NCI-H2081 (cell line): Measurements from ENCODE around the gene IDE.
A peak's percentile ranks its signal among the peaks of the same experiment; 100 is the strongest.
"Not testable (repeated sequence)": the region's sequence is repeated elsewhere in the genome, so short reads cannot be mapped to it uniquely, and the experiment has no call there.

Experiments
- DNase-seq, 2 experiments: peaks; one replicate each; lab custom pipeline; 2025; lab: John Stamatoyannopoulos, UW

Gene IDE

DNA sequence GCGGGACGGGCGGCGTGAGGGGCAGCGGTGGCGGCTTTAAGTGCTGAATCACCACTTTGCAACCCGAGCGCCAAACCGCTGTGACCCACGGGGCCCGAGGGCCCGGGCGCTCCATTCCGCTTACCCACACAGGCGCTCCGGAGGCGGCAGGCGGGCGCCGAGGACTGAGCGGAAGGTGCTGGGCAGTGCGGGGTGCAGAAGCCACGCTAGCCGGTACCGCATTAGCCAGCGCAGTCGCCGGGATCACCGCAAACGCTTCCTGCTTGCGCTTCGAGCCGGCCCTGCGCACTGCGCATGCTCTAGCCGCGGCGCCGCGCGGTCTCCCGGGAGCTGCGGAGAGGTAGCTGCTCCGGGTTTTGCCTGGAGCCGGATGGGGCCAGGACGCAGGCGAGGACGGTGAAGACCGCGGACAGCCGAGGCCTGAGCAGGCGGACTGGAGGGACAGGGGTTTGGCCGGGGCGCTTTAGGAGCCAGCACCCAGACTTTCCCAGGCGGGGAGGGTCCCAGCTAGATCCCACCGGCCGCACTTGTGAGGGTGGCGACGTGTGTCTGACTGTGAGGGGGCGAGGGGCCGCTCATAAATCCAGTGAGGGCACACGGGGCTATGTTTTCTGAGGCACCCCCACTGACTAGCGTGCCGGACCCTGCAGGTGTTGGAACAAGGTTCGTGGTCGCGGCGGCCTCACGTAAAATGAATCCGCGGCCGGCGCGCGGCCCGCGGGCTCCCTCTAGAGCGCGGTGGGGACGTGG lies at the start of gene IDE:
Gene IDE (minus strand): TSS at position 296 of the 750 bp plus-strand sequence. CDS start 74 bp downstream, at position 222.
- peak; percentile 72 to 78 for DNase-seq

DNA sequence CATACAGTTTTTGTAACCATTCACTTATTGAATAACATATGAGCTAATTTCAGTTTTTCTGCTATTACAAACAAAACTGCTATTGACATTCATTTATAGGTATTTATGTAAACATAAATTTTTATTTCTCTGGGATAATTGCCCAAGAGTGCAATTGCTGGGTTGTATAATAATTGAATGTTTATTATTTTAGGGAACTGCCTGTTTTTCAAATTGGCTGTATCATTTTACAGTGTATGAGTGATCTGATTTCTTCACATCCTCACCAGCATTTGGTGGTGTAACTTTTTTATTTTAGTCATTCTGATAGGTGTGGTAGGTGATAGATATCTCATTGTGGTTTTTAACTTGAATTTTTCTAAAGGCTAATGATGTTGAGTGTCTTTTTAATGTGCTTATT lies 45.5 kb upstream of the IDE start:
- DNase-seq, result no peak

DNA sequence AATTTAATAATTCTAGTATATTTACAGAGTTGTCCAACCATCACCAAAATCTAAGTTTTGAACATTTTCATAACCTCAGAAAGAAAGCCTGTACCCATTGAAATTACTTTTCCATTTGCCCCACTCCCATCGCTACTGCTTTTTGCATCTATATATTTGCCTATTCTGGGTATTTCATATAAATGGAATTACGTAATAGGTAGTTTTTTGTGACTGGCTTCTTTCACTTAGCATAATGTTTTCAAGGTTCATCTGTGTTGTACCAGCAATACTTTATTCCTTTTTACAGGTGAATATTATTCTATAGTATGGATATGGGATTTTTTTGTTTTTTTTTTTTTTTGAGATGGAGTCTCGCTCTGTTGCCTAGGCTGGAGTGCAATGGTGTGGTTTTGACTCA lies 41.6 kb upstream of the IDE start:
- no peak for DNase-seq

DNA sequence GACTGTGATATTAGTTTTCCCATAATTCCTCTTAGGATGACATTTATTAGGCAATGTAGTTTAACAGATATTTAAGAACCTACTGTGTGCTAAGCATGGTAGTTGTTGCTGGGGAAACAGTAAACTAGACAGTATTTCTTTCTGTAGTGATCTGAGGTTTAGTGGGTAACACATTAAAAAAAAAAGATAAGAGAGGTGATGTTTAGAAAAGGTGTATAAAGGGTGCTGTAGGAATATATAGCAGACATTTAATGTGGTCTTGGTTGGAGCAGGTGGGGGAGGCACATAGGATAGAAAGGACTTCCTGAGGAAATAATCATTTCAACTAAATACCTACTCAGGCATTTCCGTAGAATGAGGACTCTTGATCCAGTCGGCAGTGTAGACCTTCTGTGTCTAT lies 30.9 kb upstream of the IDE start:
- DNase-seq, result no peak

DNA sequence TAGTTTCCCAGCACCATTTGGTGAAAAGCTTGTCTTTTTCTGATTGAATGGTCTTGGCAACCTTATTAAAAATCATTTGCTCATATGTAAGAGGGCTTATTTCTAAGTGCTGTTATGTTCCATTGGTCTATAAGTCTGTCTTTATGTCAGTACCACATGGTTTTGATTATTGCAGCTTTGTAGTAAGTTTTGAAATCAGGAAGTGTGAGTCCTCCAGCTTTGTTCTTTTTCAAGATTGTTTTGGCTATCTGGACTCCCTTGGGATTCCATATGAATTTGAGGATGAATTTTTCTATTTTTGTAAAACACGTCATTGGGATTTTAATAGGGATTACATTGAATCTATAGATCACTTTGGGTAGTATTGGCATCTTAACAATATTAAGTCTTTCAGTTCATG lies 24.4 kb upstream of the IDE start:
- no peak for DNase-seq

DNA sequence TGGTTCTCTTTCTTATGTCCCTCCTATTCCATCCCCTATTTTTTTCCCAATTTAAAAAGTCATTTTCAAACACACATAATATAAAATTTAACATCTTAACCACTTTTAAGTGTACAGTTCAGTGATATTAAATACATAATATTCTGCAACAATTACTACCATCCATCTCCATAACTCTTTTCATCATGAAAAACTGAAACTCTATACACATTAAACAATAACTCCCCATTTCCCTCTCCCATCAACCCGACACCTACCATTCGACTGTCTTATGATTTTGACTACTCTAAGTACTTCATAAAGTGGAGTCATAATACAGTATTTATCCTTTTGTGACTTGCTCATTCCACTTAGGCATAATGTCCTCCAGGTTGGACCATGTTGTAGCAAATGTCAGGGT lies 21.6 kb upstream of the IDE start:
- DNase-seq, result no peak

DNA sequence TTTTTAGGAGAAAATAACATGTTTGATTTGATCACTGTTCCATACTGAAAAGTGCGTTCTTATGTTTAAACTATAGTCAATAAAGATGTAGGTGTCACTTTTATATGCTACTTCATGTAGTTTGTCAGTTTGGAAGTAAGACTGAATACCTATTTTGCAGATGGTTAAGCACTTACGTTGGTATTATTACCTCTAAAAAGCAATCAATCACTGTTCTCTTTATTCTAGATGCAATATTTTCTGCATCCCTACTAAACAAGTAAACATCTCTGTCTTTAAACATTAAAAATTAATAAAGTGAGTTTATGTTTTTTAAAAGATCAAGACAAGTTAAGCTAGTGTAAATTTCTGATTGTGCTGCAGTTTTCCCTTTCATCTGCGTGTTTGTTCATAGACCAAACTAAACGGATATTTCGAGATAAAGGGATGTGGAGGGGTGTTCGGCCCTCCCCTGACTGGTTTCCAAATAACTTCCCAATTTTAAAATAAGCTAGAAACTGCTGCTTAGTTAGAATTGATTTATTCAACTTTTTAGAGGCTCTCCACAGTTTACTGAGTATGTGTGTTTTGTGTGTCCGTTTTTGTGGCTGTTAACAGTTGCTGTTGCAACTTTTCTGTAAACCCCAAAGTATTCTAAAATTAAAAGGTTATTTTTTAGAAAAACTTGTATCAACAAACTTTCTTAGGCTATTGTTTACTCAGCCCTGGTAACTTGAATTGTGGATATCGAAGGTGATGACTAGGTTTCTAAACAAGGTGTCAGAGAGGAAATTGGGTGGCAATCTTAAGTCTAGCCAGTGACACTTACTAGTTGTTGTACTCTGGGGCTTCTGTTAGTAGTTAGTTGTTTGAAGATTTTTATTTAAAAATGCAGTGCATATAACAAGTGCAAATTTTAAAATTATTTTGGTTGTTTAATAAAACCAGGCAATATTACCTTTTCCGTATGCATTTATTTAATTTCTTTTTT lies 20.0 kb upstream of the IDE start:
- no peak for DNase-seq

DNA sequence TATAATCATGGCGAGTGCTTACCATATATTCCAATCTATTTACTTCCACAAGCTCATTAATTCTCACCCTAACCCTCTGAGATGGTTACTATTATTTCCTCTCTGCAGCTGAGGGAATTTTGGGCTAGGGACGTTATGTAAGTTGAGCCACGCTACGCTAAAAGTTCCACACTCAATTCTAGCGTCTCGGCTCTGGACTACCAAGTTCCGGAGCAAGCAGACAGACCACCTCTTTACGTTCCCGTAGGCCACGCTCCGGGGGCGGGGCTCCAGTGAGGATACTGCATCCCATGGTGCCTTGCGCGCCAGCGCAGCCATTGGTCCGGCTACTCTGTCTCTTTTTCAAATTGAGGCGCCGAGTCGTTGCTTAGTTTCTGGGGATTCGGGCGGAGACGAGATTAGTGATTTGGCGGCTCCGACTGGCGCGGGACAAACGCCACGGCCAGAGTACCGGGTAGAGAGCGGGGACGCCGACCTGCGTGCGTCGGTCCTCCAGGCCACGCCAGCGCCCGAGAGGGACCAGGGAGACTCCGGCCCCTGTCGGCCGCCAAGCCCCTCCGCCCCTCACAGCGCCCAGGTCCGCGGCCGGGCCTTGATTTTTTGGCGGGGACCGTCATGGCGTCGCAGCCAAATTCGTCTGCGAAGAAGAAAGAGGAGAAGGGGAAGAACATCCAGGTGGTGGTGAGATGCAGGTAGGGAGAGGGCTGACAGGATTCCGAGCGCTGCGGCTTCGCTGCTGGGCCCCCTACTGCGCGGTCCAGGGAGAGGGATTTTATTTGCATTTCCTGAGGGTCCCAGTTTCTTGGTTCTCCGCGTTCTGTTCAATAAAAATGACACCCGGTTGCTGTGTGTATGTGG lies 19.1 kb upstream of the IDE start, which contains the start of gene KIF11:
Gene KIF11 (plus strand): TSS at position 370 of the 858 bp plus-strand sequence. CDS start 246 bp downstream, at position 616.
- DNase-seq, result peak; percentile 91 to 96

DNA sequence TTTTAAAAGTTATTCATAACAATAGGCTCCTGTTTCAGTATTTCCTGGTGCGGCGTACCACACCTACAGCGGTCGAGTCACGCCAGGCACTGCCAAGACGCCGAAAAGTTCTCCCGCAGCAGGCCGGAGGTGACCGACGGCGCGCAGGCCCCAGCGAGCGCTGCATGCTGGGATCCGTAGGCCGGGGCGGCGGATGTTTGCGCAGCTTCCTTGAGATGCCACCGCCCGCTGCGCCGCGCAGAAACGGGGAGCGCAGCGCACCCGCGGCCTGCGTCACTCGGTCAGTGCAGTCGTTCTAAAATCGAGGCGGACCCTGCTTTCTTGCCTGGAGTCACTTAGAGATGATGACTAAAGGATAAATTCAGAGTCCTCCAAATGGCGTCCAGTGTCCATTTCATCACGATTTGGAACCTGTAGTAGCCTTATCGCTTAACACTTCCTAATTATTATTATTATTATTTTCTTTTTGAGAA lies 17.7 kb upstream of the IDE start:
- peak; percentile 70 to 85 for DNase-seq

DNA sequence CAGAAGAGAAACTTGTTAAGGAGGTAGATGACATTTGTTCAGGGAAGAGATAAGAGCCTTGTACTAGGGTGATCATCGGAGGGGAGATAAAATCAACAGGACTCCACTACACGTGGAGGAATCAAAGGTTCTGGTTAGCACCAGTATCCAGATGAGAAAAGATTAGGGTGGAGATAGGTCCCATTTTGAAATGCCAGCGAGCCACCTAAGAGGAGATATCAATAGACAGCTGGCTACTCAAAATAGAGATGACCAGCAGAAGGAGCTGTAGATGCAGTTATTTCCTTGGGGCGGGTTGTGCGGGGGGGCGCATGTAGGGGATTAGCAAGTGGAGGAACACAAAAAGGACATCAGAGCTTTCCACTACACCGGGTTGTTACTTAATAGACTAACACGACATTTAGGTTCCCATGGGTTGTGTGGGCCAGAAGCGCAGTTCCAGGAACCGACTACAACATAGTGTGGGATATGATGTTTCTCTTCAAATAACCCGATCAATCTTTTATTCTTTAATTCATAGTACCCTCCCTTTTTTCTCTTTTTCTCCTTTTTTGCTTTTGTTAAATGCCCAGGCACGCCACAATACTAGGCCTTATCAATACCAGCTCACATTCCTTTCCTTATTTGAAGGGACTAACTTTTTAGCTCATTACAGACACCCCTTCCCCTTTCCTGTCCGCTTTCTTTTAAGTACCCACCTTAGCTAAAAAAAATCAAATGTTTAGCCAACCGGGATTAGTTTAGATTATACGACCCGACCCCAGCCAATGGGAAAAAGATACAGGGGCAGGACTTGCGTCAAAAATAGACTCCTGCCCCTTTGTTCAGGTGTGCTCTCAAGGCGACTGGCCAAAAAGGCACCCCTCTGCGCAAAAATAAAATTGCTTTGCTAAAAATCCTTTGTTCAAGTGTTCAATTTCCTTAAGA lies 17.0 kb upstream of the IDE start:
- DNase-seq, result peak in 1 of 2 experiments; percentile 53

DNA sequence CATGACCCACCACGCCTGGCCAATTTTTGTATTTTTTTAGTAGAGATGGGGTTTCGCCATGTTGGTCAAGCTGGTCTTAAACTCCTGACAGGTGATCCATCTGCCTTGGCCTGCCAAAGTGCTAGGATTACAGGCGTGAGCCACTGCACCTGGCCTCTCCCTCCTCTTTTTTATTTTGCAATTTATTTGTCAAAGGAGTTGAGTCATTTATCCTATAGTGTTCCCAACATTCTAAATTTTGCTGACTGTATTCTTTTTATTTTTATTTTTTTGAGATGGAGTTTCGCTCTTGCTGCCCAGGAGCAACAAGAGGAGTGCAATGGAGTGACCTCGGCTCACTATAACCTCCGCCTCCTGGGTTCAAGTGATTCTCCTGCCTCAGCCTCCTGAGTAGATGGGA lies 8.5 kb upstream of the IDE start:
- DNase-seq, result not testable (repeated sequence)

DNA sequence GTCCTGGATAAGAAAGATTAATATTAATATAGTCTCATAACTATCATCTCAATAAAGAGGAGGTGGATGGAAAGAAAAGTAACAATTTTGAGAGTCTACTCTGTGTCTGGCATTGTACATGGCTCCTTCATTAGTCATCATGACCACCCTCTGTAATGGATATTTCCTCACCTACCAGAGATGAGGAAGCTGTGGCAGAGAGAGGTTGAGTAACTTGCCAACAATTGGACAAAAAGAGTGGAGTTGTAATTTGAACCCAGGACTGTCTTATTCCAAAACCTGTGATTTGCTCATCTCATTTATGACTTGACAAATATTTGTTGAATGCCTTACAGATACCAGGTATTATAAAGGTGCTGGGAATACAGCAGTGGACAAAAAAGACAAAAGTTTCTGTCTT lies 2.1 kb upstream of the IDE start:
- DNase-seq, result no peak

DNA sequence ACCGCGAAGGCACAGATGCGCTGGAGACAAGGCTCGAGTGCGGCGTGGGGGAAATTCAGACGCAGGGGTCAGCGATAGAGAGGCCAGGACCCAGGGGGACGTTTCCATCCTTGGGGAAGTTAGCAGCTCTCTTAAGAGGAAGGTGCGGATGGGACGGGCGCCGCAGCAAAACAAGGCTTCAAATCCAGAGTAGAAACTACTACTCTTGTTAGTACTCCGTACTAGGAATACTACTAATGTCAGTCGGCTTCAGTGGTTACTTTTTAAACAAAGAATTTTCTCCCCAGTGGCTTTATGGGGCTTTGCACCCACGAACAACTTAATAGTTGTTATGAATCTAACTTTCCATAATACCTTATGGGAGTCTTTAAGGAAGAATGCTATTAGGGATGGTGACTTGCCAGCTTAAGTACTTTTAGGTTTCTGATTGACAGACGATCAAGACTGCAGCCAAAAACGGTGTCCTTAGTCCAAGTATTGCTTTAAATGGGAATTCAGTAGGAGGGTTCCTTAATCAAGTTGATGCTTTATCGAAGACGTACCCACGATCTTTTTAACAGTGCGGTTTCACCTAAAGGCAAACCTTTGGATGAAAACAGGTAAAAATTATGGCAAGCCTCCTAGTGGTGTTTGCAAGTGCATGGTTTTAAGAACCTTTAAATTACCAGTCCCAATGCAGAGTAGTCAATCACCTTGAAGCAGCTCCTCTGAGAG lies 812 bp upstream of the IDE start:
- peak in 1 of 2 experiments; percentile 35 for DNase-seq

DNA sequence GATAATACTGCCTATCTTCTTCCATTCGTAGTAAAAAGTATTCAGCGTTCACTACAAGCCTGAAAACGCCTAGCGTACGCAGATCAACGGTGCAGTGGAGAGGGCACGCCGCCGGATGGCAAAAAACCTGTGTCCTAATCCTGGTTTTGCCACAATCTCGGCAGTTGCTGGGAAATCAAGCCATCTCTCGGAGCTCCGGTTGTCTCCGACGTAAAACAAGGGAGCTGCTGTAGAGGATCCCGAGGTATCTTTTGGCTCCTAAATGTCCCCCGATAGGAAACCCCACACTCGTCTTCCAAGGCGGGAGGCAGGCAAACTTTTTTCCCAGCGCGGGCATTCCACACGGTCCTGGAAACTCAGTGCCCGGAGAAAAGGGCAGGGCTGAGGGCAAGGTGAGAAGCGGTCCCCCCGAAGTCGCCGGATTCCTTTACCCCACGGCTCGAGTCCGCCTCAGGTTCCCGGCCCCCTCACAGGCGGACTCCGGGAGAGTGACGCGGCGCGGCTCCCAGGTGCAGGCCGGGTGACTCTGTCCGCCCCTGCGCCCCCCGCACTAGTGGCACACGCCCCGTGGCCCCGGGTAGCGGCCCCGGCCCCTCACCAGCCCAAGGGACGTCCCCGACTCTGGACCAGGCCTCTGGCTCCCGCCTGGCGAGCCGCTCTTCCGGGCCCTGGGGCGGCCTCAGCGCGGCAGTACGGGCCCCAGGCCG lies 649 bp downstream of the IDE start:
- DNase-seq, result no peak

DNA sequence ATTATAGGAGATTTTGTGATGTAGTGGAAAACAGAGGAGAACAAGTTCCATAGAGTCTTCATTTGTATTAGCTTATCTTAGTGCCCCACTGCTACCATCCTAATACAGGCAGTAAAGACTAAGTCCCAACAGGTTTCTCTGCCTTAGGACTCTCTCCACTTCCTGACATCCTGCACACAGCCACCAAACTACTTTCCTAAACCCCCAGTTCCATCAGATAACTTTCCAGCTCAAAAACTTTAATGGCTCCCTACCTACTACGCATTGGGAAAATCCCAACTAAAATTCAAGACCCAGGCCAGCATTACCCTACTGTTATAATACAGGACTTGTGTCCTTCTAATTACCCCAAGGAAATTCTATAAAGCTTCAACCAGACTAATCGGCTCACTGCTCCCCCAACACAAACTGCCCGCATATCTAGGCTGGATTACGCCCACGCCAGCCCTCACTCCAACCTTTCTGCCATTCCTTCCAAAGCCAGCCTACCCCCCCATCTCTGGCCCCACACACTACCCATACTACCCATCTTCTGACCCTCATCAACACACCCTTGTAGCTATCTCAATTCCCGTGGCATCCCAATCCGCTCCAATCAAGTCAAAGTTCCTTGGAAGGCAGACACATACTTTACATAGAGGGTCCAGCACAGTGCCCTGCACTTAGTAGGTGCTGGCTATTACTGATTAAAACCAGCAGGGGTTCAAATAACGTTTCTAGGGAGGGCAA lies 1.4 kb downstream of the IDE start:
- no peak for DNase-seq

DNA sequence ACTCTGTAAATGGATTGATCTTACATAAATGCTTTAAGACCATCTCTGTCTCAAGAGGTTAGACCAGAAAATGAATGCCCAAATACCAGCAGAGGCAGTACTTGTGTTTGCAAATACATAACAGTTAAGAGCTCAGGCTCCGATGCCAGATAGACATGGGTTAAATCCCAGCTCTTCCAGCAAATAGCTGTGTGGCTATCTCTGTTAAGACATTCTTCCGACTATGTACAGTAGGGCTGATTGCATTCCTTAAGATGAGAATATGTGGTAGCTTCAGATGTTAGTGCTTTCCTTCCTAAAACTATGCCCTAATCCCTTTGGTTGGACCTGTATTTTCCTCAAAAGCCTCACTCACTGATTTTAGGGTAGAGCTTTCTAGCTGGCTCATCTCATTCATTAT lies 2.2 kb downstream of the IDE start:
- DNase-seq, result no peak

DNA sequence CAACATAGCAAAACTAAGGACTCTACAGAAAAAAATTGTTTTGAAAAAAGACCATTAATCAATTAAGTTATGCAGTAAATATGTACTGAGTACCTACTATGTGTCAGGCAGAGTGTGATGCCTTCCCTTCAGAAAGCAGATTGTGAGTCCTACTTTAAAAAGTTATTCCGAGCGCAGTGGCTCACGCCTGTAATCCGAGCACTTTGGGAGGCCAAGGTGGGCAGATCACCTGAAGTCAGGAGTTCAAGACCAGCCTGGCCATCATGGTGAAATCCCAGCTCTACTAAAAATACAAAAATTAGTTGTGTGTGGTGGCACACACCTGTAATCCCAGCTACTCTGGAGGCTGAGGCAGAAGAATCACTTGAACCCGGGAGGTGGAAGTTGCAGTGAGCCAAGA lies 4.2 kb downstream of the IDE start:
- DNase-seq, result not testable (repeated sequence)

DNA sequence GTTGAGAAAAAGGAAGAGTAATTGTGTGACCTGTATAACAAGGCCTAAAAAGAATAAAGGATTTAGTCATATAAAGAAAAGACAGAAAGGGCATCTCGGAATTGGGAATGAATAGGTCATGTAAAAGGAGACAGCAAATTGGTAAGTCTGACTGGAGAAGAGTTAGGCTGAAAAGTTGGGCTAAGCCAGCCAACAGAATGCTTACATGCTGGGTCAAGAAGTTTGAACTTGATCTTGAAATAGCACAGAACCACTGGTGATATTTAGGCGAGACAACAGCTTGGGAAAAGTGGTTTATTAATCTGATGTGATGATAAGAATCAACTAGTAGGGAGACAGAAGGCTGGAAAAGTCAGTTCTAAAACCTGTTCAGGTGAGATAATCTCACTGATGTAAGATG lies 4.8 kb downstream of the IDE start:
- no peak for DNase-seq
